Thyroid gland (tissue), 4 donors: ENCODE measurements around the gene HPCAL1. TPM values are rescaled to one million over a fixed set of nuclear protein-coding genes. Genes with fewer than 3 reads are reported as not detected.

Source experiments
- DNase-seq, 2 donors: peaks; one replicate each; pipeline ENCODE4 v3.0.0-alpha.2; 2019
- H3K27ac ChIP-seq, 3 donors: fragments of 200-600 bp; sonication (generic); 1 replicate in 2 of 3; 2 replicates in 1 of 3; pipeline ENCODE4 v1.5.1; 2016 to 2019; ENCODE audit warnings: mild to moderate bottlenecking in 1 of 3, moderate library complexity in 1 of 3
- H3K27me3 ChIP-seq: fragments of 200-600 bp; sonication (generic); one replicate; pipeline ENCODE4 v1.5.1; 2019
- H3K36me3 ChIP-seq, 2 donors: fragments of 200-600 bp; sonication (generic); one replicate each; pipeline ENCODE4 v1.5.1; 2016 to 2019
- H3K4me1 ChIP-seq, 2 donors: fragments of 200-600 bp; sonication (generic); one replicate each; pipeline ENCODE4 v1.5.1; 2017 to 2019
- H3K4me3 ChIP-seq, 3 donors: fragments of 200-600 bp; sonication (generic); replicated peaks in 1 of 3; 1 replicate in 2 of 3; 2 replicates in 1 of 3; pipeline ENCODE4 v1.5.1; 2016; ENCODE audit warnings: mild to moderate bottlenecking in 1 of 3
- H3K9me3 ChIP-seq: fragments of 200-600 bp; sonication (generic); one replicate; pipeline ENCODE4 v1.5.1; 2017
- CTCF ChIP-seq, 6 experiments: fragments of 200-600 bp in 3 of 6; fragments of 450-650 bp in 3 of 6; sonication (generic) in 3 of 6; IDR thresholded peaks; one replicate each; pipeline ENCODE4 v1.5.1; 2016 to 2019; ENCODE audit warnings: antibody characterized with exemption in 6 of 6, mild to moderate bottlenecking in 2 of 6, inconsistent platforms in 1 of 6, moderate library complexity in 1 of 6
- POLR2A ChIP-seq, 2 donors: fragments of 450-650 bp; IDR thresholded peaks; one replicate each; pipeline ENCODE4 v1.6.1; 2017; ENCODE audit warnings: antibody characterized with exemption in 2 of 2, mild to moderate bottlenecking in 2 of 2, moderate library complexity in 1 of 2
- WGBS, 2 donors: methylation state at CpG; one replicate each; pipeline ENCODE4 v1.1.5; 2017; 5-methylcytosine and 5-hydroxymethylcytosine counted together
- intact Hi-C: fragments of 100-400 bp; cut with DNase I; formaldehyde crosslinking; loops from one replicate; pipeline ENCODE4 v1.15.1; 2023
- total RNA-seq, 4 donors: library from RNA; depleted of rRNA; stranded (reverse); fragments of >200 nt; gene quantifications; one replicate each; pipeline ENCODE4 v1.2.3, GENCODE V29; 2016

The HPCAL1 gene
- total RNA-seq, 4 donors from 2014 or later = 39.9 to 84.2 (median 64.8) TPM

GRCh38 chr2:10390369-10390801 is 87.7 kb downstream of the HPCAL1 start:
- Histone ChIP-seq H3K9me3 (no peaks in the 10 kb centered on the region), H3K36me3 (no peaks in the 10 kb centered on the region), H3K27ac (no peak overlapping the region), H3K4me1 (peaks cover 0 to 39% of the 10 kb centered on the region in 2 donors), H3K27me3 (no peaks in the 10 kb centered on the region), H3K4me3 (no peak overlapping the region)
- no peak for DNase-seq
- 68 to 82% methylated on average over 6 of the region's 6 CpGs for WGBS, 2 donors
- intact Hi-C loops = no loop called here
- TF ChIP-seq POLR2A (IDR thresholded peaks at IDR 0.05) (no peak), CTCF (IDR thresholded peaks at IDR 0.05) (no peak)

DNA sequence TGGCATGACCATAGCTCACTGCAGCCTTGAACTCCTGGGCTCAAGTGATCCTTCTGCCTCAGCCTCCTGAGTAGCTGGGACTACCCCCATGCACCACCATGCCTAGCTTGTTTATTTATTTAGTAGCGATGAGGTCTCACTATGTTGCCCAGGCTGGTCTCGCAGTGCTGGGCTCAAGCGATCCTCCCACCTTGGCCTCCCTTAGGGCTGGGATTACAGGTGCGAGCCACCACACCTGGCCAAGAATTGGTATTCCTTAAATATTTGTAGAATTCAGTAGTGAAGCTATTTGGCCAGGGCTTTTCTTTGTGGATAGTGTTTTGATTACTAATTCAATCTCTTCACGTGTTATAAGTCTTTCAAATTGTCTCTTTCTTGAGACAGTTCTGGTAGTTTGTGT is 89.4 kb downstream of the HPCAL1 start:
- Histone ChIP-seq H3K4me3 (no peak overlapping the region), H3K27ac (no peak overlapping the region), H3K4me1 (peaks cover 0 to 26% of the 10 kb centered on the region in 2 donors), H3K36me3 (no peaks in the 10 kb centered on the region), H3K27me3 (no peaks in the 10 kb centered on the region), H3K9me3 (no peaks in the 10 kb centered on the region)
- no peak for DNase-seq
- TF ChIP-seq POLR2A (IDR thresholded peaks at IDR 0.05) (no peak), CTCF (IDR thresholded peaks at IDR 0.05) (no peak)
- WGBS, 2 donors = 96 to 99% methylated on average over 5 of the region's 5 CpGs
- intact Hi-C loops = no loop called here

DNA sequence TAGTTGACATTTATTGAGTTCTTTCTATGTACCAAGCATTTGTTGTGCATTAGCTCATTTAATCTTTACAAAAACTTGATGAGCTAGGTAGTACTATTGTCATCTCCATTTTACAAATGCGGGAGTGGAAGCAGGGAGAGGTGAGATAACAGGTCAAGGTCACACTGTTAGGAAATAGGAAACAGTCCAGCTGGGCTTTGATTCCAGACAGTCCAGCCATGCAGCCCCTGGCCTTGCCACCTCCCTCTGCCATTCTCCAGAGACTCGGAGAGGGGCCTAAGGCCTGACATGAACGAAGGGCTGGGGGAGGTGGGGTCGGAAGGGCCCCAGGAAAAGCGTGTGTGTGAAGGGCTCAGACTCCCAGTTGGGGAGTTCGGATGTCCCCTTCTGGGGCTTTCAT is 89.8 kb downstream of the HPCAL1 start:
- peaks cover 0 to 23% of the 10 kb centered on the region in 2 donors for H3K4me1 ChIP-seq
- no peak overlapping the region for H3K27ac ChIP-seq
- no peak for DNase-seq
- no peaks in the 10 kb centered on the region for H3K9me3 ChIP-seq
- no peaks in the 10 kb centered on the region for H3K27me3 ChIP-seq
- WGBS, 2 donors = 71 to 94% methylated on average over 6 of the region's 6 CpGs
- H3K4me3 ChIP-seq = no peak overlapping the region
- no peak for TF ChIP-seq POLR2A (IDR thresholded peaks at IDR 0.05)
- no peak for TF ChIP-seq CTCF (IDR thresholded peaks at IDR 0.05)
- intact Hi-C loops = no loop called here
- H3K36me3 ChIP-seq = no peaks in the 10 kb centered on the region

GRCh38 chr2:10392951-10393639 is 90.4 kb downstream of the HPCAL1 start:
- Histone ChIP-seq H3K4me1 (peaks cover 0 to 23% of the 10 kb centered on the region in 2 donors), H3K36me3 (no peaks in the 10 kb centered on the region), H3K9me3 (no peaks in the 10 kb centered on the region), H3K4me3 (no peak overlapping the region), H3K27ac (peak overlapping the region in 1 of 3 donors; percentile 1), H3K27me3 (no peaks in the 10 kb centered on the region)
- no peak for DNase-seq
- WGBS, 2 donors = 78 to 86% methylated on average over 9 of the region's 9 CpGs
- intact Hi-C loops = no loop called here
- TF ChIP-seq POLR2A (IDR thresholded peaks at IDR 0.05) = no peak
- TF ChIP-seq CTCF (IDR thresholded peaks at IDR 0.05) = no peak

GRCh38 chr2:10393640-10393982 is 90.9 kb downstream of the HPCAL1 start:
- TF ChIP-seq POLR2A (IDR thresholded peaks at IDR 0.05) (no peak), CTCF (IDR thresholded peaks at IDR 0.05) (no peak)
- Histone ChIP-seq H3K27me3 (no peaks in the 10 kb centered on the region), H3K4me1 (peaks cover 0 to 23% of the 10 kb centered on the region in 2 donors), H3K9me3 (no peaks in the 10 kb centered on the region), H3K36me3 (no peaks in the 10 kb centered on the region), H3K4me3 (no peak overlapping the region), H3K27ac (no peak overlapping the region)
- intact Hi-C loops = no loop called here
- WGBS, 2 donors = 100% methylated on average over 1 to 2 of the region's 4 CpGs
- no peak for DNase-seq
